SK-N-SH (cell line): Measurements from ENCODE around the gene CAMK1. TPM values are rescaled to one million over a fixed set of nuclear protein-coding genes. Genes with fewer than 3 reads are reported as not detected.

ENCODE experiments used
- CTCF ChIA-PET: fragments of 300-600, 350-600 bp; formaldehyde crosslinking; extraction: SDS; loops from one replicate; lab custom pipeline; 2021; lab: Yijun Ruan, JAX
- POLR2A ChIA-PET: fragments of 350-600 bp; sonication (Branson Sonifier 250); formaldehyde crosslinking; extraction: SDS; loops from one replicate; lab custom pipeline; 2020; ENCODE audit warnings: antibody characterized with exemption, inconsistent platforms; lab: Yijun Ruan, JAX
- DNase-seq: peaks from one replicate; pipeline ENCODE4 v3.0.0; 2012
- H2AFZ ChIP-seq: fragments of 200-600 bp; sonication (generic); 2 replicates; pipeline ENCODE4 v1.8.1; 2016; ENCODE audit warnings: antibody characterized with exemption, mild to moderate bottlenecking, low read depth
- H3F3A ChIP-seq: fragments of 200-600 bp; sonication (generic); replicated peaks from 2 replicates; pipeline ENCODE3; 2016; ENCODE audit warnings: antibody characterized with exemption, mild to moderate bottlenecking; ENCODE audit not compliant: insufficient read depth
- H3K27ac ChIP-seq, 2 experiments: fragments of 200-500 bp in 1 of 2; fragments of 200-600 bp in 1 of 2; sonication (Bioruptor generic) in 1 of 2; sonication (generic), shearing (Covaris generic) in 1 of 2; 2 replicates each; pipeline versions ENCODE4 v1.5.1 to v1.6.1; 2014 to 2016; ENCODE audit warnings: low read depth in 2 of 2, inconsistent platforms in 1 of 2, low read length in 1 of 2, mild to moderate bottlenecking in 1 of 2, mixed read lengths in 1 of 2
- H3K27me3 ChIP-seq: fragments of 200-600 bp; sonication (generic), shearing (Covaris generic); 2 replicates; pipeline ENCODE4 v1.6.1; 2016; ENCODE audit warnings: mixed run types; ENCODE audit not compliant: insufficient read depth
- H3K36me3 ChIP-seq, 2 experiments: fragments of 200-500 bp in 1 of 2; fragments of 200-600 bp in 1 of 2; sonication (Bioruptor generic) in 1 of 2; sonication (generic) in 1 of 2; replicated peaks in 1 of 2; 2 replicates each; pipeline versions ENCODE3 to v1.5.1; 2014 to 2016; ENCODE audit warnings: low read length in 1 of 2, mild to moderate bottlenecking in 1 of 2; ENCODE audit not compliant: insufficient read depth in 2 of 2, control insufficient read depth in 1 of 2
- H3K4me1 ChIP-seq, 2 experiments: fragments of 200-500 bp in 1 of 2; fragments of 200-600 bp in 1 of 2; sonication (Bioruptor generic) in 1 of 2; sonication (generic), shearing (Covaris generic) in 1 of 2; 2 replicates each; pipeline versions ENCODE4 v1.5.1 to v1.6.1; 2014 to 2016; ENCODE audit warnings: low read depth in 1 of 2, low read length in 1 of 2, mixed run types in 1 of 2; ENCODE audit not compliant: insufficient read depth in 2 of 2, control insufficient read depth in 1 of 2
- H3K4me2 ChIP-seq: fragments of 200-600 bp; sonication (generic), shearing (Covaris generic); 2 replicates; pipeline ENCODE4 v1.6.1; 2017; ENCODE audit warnings: mixed run types
- H3K4me3 ChIP-seq, 2 experiments: fragments of 200-500 bp in 1 of 2; fragments of 200-600 bp in 1 of 2; sonication (Bioruptor generic) in 1 of 2; sonication (generic), shearing (Covaris generic) in 1 of 2; 2 replicates each; pipeline versions ENCODE4 v1.5.1 to v1.8.1; 2014 to 2016; ENCODE audit warnings: low read depth in 2 of 2, inconsistent platforms in 1 of 2, low read length in 1 of 2, mild to moderate bottlenecking in 1 of 2, mixed read lengths in 1 of 2, moderate library complexity in 1 of 2
- H3K79me2 ChIP-seq: fragments of 200-600 bp; sonication (generic); 2 replicates; pipeline ENCODE4 v1.8.1; 2017; ENCODE audit warnings: mild to moderate bottlenecking; ENCODE audit not compliant: insufficient read depth
- H3K9ac ChIP-seq: fragments of 200-600 bp; sonication (generic); 2 replicates; pipeline ENCODE4 v1.6.1; 2017; ENCODE audit warnings: mixed run types
- H3K9me2 ChIP-seq: fragments of 200-600 bp; sonication (generic); 2 replicates; pipeline ENCODE4 v1.6.1; 2017; ENCODE audit warnings: mixed run types
- H3K9me3 ChIP-seq: fragments of 200-600 bp; sonication (generic); 2 replicates; pipeline ENCODE4 v1.6.1; 2017; ENCODE audit warnings: mixed run types, mild to moderate bottlenecking, moderate library complexity
- H4K20me1 ChIP-seq: fragments of 200-600 bp; sonication (generic); 2 replicates; pipeline ENCODE4 v1.6.1; 2017; ENCODE audit warnings: mild to moderate bottlenecking, mixed run types; ENCODE audit not compliant: insufficient read depth
- EZH2phosphoT487 ChIP-seq: fragments of 200-600 bp; sonication (generic); IDR thresholded peaks from 2 replicates; pipeline ENCODE4 v1.6.1; 2017; ENCODE audit warnings: low read depth, mixed run types, mild to moderate bottlenecking, antibody characterized with exemption, moderate library complexity, borderline replicate concordance
- FOXM1 ChIP-seq: IDR thresholded peaks from 2 replicates; pipeline ENCODE4 v1.4.0; 2012; ENCODE audit warnings: low read depth, mild to moderate bottlenecking
- GABPA ChIP-seq: IDR thresholded peaks from 2 replicates; pipeline ENCODE4 v1.4.0; 2012; ENCODE audit warnings: low read depth, mild to moderate bottlenecking
- MEF2A ChIP-seq: IDR thresholded peaks from 2 replicates; pipeline ENCODE4 v1.4.0; 2012; ENCODE audit warnings: low read depth, borderline replicate concordance
- MXI1 ChIP-seq: IDR thresholded peaks from 2 replicates; pipeline ENCODE4 v1.6.1; 2012; ENCODE audit warnings: mild to moderate bottlenecking, low read depth, low read length, improper control_type of control experiment
- POLR2AphosphoS5 ChIP-seq: IDR thresholded peaks from 2 replicates; pipeline ENCODE4 v1.6.1; 2012; ENCODE audit warnings: low read depth, low read length
- RAD21 ChIP-seq: IDR thresholded peaks from 2 replicates; pipeline ENCODE4 v1.6.1; 2012; ENCODE audit warnings: mild to moderate bottlenecking, low read length
- TAF1 ChIP-seq: IDR thresholded peaks from 2 replicates; pipeline ENCODE4 v1.6.1; 2012; ENCODE audit warnings: low read depth, mild to moderate bottlenecking, low read length, moderate library complexity, borderline replicate concordance
- TCF12 ChIP-seq: IDR thresholded peaks from 2 replicates; pipeline ENCODE4 v1.4.0; 2012
- TEAD4 ChIP-seq: IDR thresholded peaks from 2 replicates; pipeline ENCODE4 v1.4.0; 2012; ENCODE audit warnings: mild to moderate bottlenecking, borderline replicate concordance; ENCODE audit not compliant: insufficient read depth
- YY1 ChIP-seq: IDR thresholded peaks from 2 replicates; pipeline ENCODE4 v1.4.0; 2012; ENCODE audit warnings: low read depth, mild to moderate bottlenecking
- WGBS: methylation state at CpG from one replicate; pipeline ENCODE4 v1.1.6; 2017; ENCODE audit warnings: low lambda C conversion rate; 5-methylcytosine and 5-hydroxymethylcytosine counted together
- polyA plus RNA-seq, 3 experiments: library from polyadenylated mRNA; depleted of rRNA; stranded (reverse); fragments of >200 nt; gene quantifications; 2 replicates each; pipeline ENCODE4 v1.2.3, GENCODE V29; 2012
- TF ChIP-seq, protein P1 (sequence below): IDR thresholded peaks from 2 replicates; pipeline ENCODE4 v1.4.0; 2012; ENCODE audit warnings: low read depth, borderline replicate concordance
- TF ChIP-seq, protein P2 (sequence below): fragments of 150-350 bp; IDR thresholded peaks from 2 replicates; pipeline ENCODE4 v1.6.1; 2016; ENCODE audit warnings: mild to moderate bottlenecking, low read depth, low read length
- TF ChIP-seq, protein P3 (sequence below): fragments of 150-350 bp; IDR thresholded peaks from 2 replicates; pipeline ENCODE4 v1.6.1; 2017; ENCODE audit warnings: antibody characterized with exemption, low read length, low read depth, borderline replicate concordance

The CAMK1 gene
- polyA plus RNA-seq, 1 of the 3 experiments (the other 2 are of a cell fraction): 47.1 TPM

DNA sequence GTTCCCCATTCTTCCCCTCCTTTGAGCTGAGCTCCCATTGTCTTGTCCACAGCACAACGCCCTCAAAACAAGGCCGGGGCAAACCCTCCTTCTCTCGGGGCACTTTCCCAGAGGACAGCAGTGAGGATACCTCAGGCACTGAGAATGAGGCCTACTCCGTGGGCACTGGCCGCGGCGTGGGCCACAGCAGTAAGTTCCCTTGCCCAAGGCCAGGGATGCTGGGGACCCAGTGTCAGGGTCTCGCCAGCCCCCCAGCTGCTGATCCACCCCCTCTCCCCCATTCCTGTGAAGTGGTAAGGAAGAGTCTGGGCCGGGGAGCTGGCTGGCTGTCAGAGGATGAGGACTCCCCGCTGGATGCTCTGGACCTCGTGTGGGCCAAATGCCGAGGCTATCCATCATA lies 24.2 kb downstream of the CAMK1 start:
- Histone ChIP-seq H3K9ac (no peak overlapping the region), H3K4me2 (no peak overlapping the region), H3K9me2 (no peaks in the 10 kb centered on the region), H3K9me3 (no peaks in the 10 kb centered on the region), H3K36me3 (peaks cover 43 to 74% of the 10 kb centered on the region in 2 experiments), H3K4me3 (no peak overlapping the region), H4K20me1 (no peaks in the 10 kb centered on the region), H3K27ac (peak overlapping the region in 1 of 2 experiments; percentile 55; a peak in 2 of 4 replicates), H3K27me3 (no peaks in the 10 kb centered on the region), H3K79me2 (peaks cover 13% of the 10 kb centered on the region; the same call in 1 of the 2 replicates), H3K4me1 (peaks cover 5 to 24% of the 10 kb centered on the region in 2 experiments), H3F3A (peaks cover 39% of the 10 kb centered on the region), H2AFZ (no peak overlapping the region)
- ChIA-PET POLR2A (interaction anchor here (1.0 kb wide), 1 partner anchor 14 kb away, joined by 3 read pairs; the partner anchor contains the start of gene BRPF1), CTCF (no interaction called here)
- TF ChIP-seq TEAD4 (no peak), FOXM1 (no peak), RAD21 (no peak), YY1 (no peak), EZH2phosphoT487 (no peak), MXI1 (no peak), POLR2AphosphoS5 (no peak), TCF12 (no peak)
- TF ChIP-seq, protein P1, sequence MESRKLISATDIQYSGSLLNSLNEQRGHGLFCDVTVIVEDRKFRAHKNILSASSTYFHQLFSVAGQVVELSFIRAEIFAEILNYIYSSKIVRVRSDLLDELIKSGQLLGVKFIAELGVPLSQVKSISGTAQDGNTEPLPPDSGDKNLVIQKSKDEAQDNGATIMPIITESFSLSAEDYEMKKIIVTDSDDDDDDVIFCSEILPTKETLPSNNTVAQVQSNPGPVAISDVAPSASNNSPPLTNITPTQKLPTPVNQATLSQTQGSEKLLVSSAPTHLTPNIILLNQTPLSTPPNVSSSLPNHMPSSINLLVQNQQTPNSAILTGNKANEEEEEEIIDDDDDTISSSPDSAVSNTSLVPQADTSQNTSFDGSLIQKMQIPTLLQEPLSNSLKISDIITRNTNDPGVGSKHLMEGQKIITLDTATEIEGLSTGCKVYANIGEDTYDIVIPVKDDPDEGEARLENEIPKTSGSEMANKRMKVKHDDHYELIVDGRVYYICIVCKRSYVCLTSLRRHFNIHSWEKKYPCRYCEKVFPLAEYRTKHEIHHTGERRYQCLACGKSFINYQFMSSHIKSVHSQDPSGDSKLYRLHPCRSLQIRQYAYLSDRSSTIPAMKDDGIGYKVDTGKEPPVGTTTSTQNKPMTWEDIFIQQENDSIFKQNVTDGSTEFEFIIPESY: no peak
- TF ChIP-seq, protein P2, sequence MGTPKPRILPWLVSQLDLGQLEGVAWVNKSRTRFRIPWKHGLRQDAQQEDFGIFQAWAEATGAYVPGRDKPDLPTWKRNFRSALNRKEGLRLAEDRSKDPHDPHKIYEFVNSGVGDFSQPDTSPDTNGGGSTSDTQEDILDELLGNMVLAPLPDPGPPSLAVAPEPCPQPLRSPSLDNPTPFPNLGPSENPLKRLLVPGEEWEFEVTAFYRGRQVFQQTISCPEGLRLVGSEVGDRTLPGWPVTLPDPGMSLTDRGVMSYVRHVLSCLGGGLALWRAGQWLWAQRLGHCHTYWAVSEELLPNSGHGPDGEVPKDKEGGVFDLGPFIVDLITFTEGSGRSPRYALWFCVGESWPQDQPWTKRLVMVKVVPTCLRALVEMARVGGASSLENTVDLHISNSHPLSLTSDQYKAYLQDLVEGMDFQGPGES: no peak
- TF ChIP-seq, protein P3, sequence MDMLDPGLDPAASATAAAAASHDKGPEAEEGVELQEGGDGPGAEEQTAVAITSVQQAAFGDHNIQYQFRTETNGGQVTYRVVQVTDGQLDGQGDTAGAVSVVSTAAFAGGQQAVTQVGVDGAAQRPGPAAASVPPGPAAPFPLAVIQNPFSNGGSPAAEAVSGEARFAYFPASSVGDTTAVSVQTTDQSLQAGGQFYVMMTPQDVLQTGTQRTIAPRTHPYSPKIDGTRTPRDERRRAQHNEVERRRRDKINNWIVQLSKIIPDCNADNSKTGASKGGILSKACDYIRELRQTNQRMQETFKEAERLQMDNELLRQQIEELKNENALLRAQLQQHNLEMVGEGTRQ: no peak
- 77% methylated on average over 6 of the region's 12 CpGs for WGBS
- DNase-seq: no peak

DNA sequence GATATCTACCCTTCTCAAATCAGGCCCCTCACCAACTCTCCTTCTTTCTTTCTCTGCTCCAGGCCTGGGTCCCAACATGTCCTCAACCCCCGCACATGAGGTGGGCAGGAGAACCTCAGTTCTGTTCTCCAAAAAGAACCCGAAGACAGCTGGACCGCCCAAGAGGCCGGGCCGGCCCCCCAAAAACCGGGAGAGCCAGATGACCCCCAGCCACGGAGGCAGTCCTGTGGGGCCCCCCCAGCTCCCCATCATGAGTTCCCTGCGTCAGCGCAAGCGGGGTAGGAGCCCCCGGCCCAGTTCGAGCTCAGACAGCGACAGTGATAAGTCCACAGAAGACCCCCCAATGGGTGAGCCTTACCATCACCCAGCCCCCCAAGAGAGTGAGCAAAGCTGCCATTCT lies 25.6 kb downstream of the CAMK1 start:
- H3K36me3 ChIP-seq: peaks cover 51 to 88% of the 10 kb centered on the region in 2 experiments
- POLR2A ChIA-PET: interaction anchor here (0.6 to 1.3 kb wide), 2 partner anchors 9 to 11 kb away, joined by 3 to 4 read pairs; no protein-coding TSS in a partner anchor
- no peaks in the 10 kb centered on the region for H4K20me1 ChIP-seq
- no peak for TF ChIP-seq TAF1
- no peak for TF ChIP-seq MEF2A
- TF ChIP-seq, protein P2: no peak
- TF ChIP-seq MXI1: no peak
- TF ChIP-seq EZH2phosphoT487: no peak
- TF ChIP-seq GABPA: no peak
- TF ChIP-seq, all 33 proteins: peak for 0
- no peak overlapping the region for H2AFZ ChIP-seq
- no peaks in the 10 kb centered on the region for H3K9me3 ChIP-seq
- no peak overlapping the region for H3K4me3 ChIP-seq
- 91% methylated on average over 8 of the region's 13 CpGs for WGBS
- CTCF ChIA-PET: interaction anchor here (1.8 kb wide), 1 partner anchor 241 kb away, joined by 4 read pairs; no protein-coding TSS in a partner anchor
- peaks cover 2 to 21% of the 10 kb centered on the region in 2 experiments for H3K4me1 ChIP-seq
- H3K27me3 ChIP-seq: no peaks in the 10 kb centered on the region
- H3K79me2 ChIP-seq: peaks cover 13% of the 10 kb centered on the region; the same call in 1 of the 2 replicates
- peaks cover 35% of the 10 kb centered on the region for H3F3A ChIP-seq
- H3K4me2 ChIP-seq: no peak overlapping the region
- DNase-seq: no peak
- H3K9me2 ChIP-seq: no peaks in the 10 kb centered on the region
- H3K27ac ChIP-seq: no peak overlapping the region
- no peak overlapping the region for H3K9ac ChIP-seq
